ENCODE measurements around the gene RAB22A.

RAB22A gene

GRCh38 chr20:58305061-58305460 lies 4.5 kb upstream of the RAB22A start:
- no peak for DNase-seq

GRCh38 chr20:58306421-58307261 lies 2.9 kb upstream of the RAB22A start:
- no peak for DNase-seq

GRCh38 chr20:58307270-58307669 lies 2.2 kb upstream of the RAB22A start:
- DNase-seq = no peak

GRCh38 chr20:58308290-58308679 lies 1.2 kb upstream of the RAB22A start:
- DNase-seq = no peak

GRCh38 chr20:58308680-58309527 lies 611 bp upstream of the RAB22A start:
- no peak for DNase-seq

GRCh38 chr20:58310291-58310782 lies 822 bp downstream of the RAB22A start:
- DNase-seq = no peak

GRCh38 chr20:58312836-58313235 lies 3.3 kb downstream of the RAB22A start:
- no peak for DNase-seq

- DNase-seq = no peak
Observed at GRCh38 chr20:58313396-58313795, 3.9 kb downstream of the RAB22A start.

- DNase-seq = no peak
Observed at GRCh38 chr20:58321205-58321604, 11.7 kb downstream of the RAB22A start.

- DNase-seq = no peak
Observed at GRCh38 chr20:58322083-58322482, 12.6 kb downstream of the RAB22A start.

- DNase-seq = no peak
Observed at GRCh38 chr20:58325912-58326311, 16.4 kb downstream of the RAB22A start.

- no peak for DNase-seq
Observed at GRCh38 chr20:58327211-58327610, 17.7 kb downstream of the RAB22A start.

GRCh38 chr20:58328836-58329235 lies 19.3 kb downstream of the RAB22A start:
- DNase-seq = no peak

GRCh38 chr20:58329711-58330110 lies 20.2 kb downstream of the RAB22A start:
- no peak for DNase-seq

GRCh38 chr20:58330249-58330648 lies 20.7 kb downstream of the RAB22A start:
- DNase-seq = no peak

GRCh38 chr20:58330687-58331086 lies 21.2 kb downstream of the RAB22A start:
- DNase-seq = no peak

GRCh38 chr20:58331961-58332551 lies 22.5 kb downstream of the RAB22A start:
- peak; percentile 29 for DNase-seq

- DNase-seq = no peak
Observed at GRCh38 chr20:58339741-58340140, 30.2 kb downstream of the RAB22A start.

- DNase-seq = no peak
Observed at GRCh38 chr20:58340151-58340550, 30.6 kb downstream of the RAB22A start.

GRCh38 chr20:58340853-58341252 lies 31.3 kb downstream of the RAB22A start:
- DNase-seq = no peak

GRCh38 chr20:58342104-58342945 lies 32.8 kb downstream of the RAB22A start:
- no peak for DNase-seq

- DNase-seq = no peak
Observed at GRCh38 chr20:58344741-58345140, 35.2 kb downstream of the RAB22A start.

GRCh38 chr20:58349570-58349969 lies 40.1 kb downstream of the RAB22A start:
- no peak for DNase-seq

All from NCI-H510A (cell line).